HFFc6 (cell line): ENCODE data around the gene ZNF74. TPM values are rescaled to one million over a fixed set of nuclear protein-coding genes. Genes with fewer than 3 reads are reported as not detected.

Experiments used
- DNase-seq: peaks from one replicate; pipeline ENCODE4 v3.0.0-alpha.2; 2018
- H3K27ac Mint-ChIP-seq: 2 replicates; pipeline ENCODE4 v1.8.0; 2020; ENCODE audit warnings: mild to moderate bottlenecking, mixed read lengths
- H3K27me3 Mint-ChIP-seq: 2 replicates; pipeline ENCODE4 v1.8.0; 2021; ENCODE audit warnings: mild to moderate bottlenecking, moderate library complexity, mixed read lengths; ENCODE audit not compliant: insufficient read depth
- H3K36me3 Mint-ChIP-seq: 2 replicates; pipeline ENCODE4 v1.8.0; 2021; ENCODE audit warnings: low read depth, mixed read lengths
- H3K4me1 Mint-ChIP-seq: 2 replicates; pipeline ENCODE4 v1.8.0; 2020; ENCODE audit warnings: low read depth, mixed read lengths
- H3K4me3 Mint-ChIP-seq: 2 replicates; pipeline ENCODE4 v1.8.0; 2020; ENCODE audit warnings: mild to moderate bottlenecking, moderate library complexity, mixed read lengths
- H3K9me3 Mint-ChIP-seq: 2 replicates; pipeline ENCODE4 v1.8.0; 2020; ENCODE audit warnings: mild to moderate bottlenecking, mixed read lengths
- CTCF ChIP-seq: fragments of 200-600 bp; sonication (generic); IDR thresholded peaks from 2 replicates; pipeline ENCODE4 v1.5.0; 2021; ENCODE audit warnings: antibody characterized with exemption, mild to moderate bottlenecking
- total RNA-seq, 6 experiments: library from RNA; stranded (reverse); fragmentation: NEBNext Ultra II Directional; extraction: Animal tissue kit (Norgen Biotek cat#: 25700); gene quantifications; 2 replicates in 1 of 6; 3 replicates in 5 of 6; pipeline ENCODE4 v1.2.3, GENCODE V29; 2021

The ZNF74 gene
- total RNA-seq, 6 experiments from 2014 or later: 5.1 to 8.1 (median 6.2) TPM

- peaks cover 19% of the 10 kb centered on the region for H3K4me1 Mint-ChIP-seq
- no peak overlapping the region for H3K27ac Mint-ChIP-seq
- no peak for DNase-seq
These were observed 58.0 kb downstream of the ZNF74 start for GRCh38 chr22:20451920-20452319.

GRCh38 chr22:20453222-20453621, 59.3 kb downstream of the ZNF74 start:
- peaks cover 1% of the 10 kb centered on the region; the same call in 1 of the 2 replicates for H3K27me3 Mint-ChIP-seq
- H3K9me3 Mint-ChIP-seq: no peaks in the 10 kb centered on the region
- DNase-seq: no peak
- H3K4me1 Mint-ChIP-seq: peaks cover 19% of the 10 kb centered on the region
- no peak for TF ChIP-seq CTCF
- no peak overlapping the region for H3K4me3 Mint-ChIP-seq
- no peak overlapping the region for H3K27ac Mint-ChIP-seq
- peaks cover 31% of the 10 kb centered on the region for H3K36me3 Mint-ChIP-seq

More at GRCh38 chr22:20451920-20452319, 58.0 kb downstream of the ZNF74 start:
- Mint-ChIP-seq H3K4me3 (no peak overlapping the region), H3K27me3 (peaks cover 1% of the 10 kb centered on the region; the same call in 1 of the 2 replicates), H3K9me3 (no peaks in the 10 kb centered on the region), H3K36me3 (peaks cover 31% of the 10 kb centered on the region)
- no peak for TF ChIP-seq CTCF

GRCh38 chr22:20455709-20456063, 61.7 kb downstream of the ZNF74 start:
- Mint-ChIP-seq H3K4me1 (peaks cover 15% of the 10 kb centered on the region), H3K36me3 (peaks cover 17% of the 10 kb centered on the region), H3K27me3 (peaks cover 1% of the 10 kb centered on the region), H3K4me3 (no peak overlapping the region), H3K27ac (no peak overlapping the region), H3K9me3 (no peaks in the 10 kb centered on the region)
- no peak for DNase-seq
- no peak for TF ChIP-seq CTCF

- Mint-ChIP-seq H3K27ac (peak overlapping the region; percentile 56), H3K9me3 (no peaks in the 10 kb centered on the region), H3K4me1 (peaks cover 15% of the 10 kb centered on the region), H3K4me3 (no peak overlapping the region), H3K27me3 (peaks cover 1% of the 10 kb centered on the region), H3K36me3 (peaks cover 11% of the 10 kb centered on the region)
- peak; percentile 70 for DNase-seq
- TF ChIP-seq CTCF: peak; percentile 90
These were observed 62.2 kb downstream of the ZNF74 start for GRCh38 chr22:20456064-20456721.

- TF ChIP-seq CTCF: no peak
- Mint-ChIP-seq H3K4me1 (peaks cover 15% of the 10 kb centered on the region), H3K4me3 (no peak overlapping the region), H3K27ac (peak overlapping the region; percentile 56), H3K27me3 (peaks cover 1% of the 10 kb centered on the region), H3K36me3 (peaks cover 7% of the 10 kb centered on the region), H3K9me3 (no peaks in the 10 kb centered on the region)
- no peak for DNase-seq
These were observed 62.7 kb downstream of the ZNF74 start for GRCh38 chr22:20456722-20457076.
